GM12878 (cell line): Measurements from ENCODE around the gene SAMD4A. TPM values are rescaled to one million over a fixed set of nuclear protein-coding genes. Genes with fewer than 3 reads are reported as not detected.

Experiments used
- ATAC-seq: fragments of 200-7000 bp; cut with Tn5 transposase; 3 replicates; pipeline ENCODE4 v1.9.1; 2020; ENCODE audit warnings: mild to moderate bottlenecking, moderate library complexity
- BruUV-seq: library from RNA; stranded (reverse); fragments of 400-500 nt; replicated peaks from 2 replicates; lab custom pipeline; 2021; lab: Mats Ljungman, UMichigan
- CTCF ChIA-PET: fragments of 300-600 bp; sonication (Branson Sonifier 250); formaldehyde crosslinking; extraction: SDS; loops from one replicate; lab custom pipeline; 2021; ENCODE audit warnings: inconsistent platforms; lab: Yijun Ruan, JAX
- POLR2A ChIA-PET: fragments of 350-600 bp; formaldehyde crosslinking; extraction: SDS; loops from one replicate; lab custom pipeline; 2021; ENCODE audit warnings: inconsistent platforms; lab: Charles Lee
- RAD21 ChIA-PET: fragments of 300-600 bp; sonication (Branson Sonifier 250); formaldehyde crosslinking; loops from one replicate; lab custom pipeline; 2023; ENCODE audit warnings: antibody characterized with exemption; ENCODE audit not compliant: unreplicated experiment; lab: Charles Lee
- SMC1A ChIA-PET: fragments of 300-600 bp; sonication (Branson Sonifier 250); formaldehyde crosslinking; loops from one replicate; lab custom pipeline; 2023; ENCODE audit not compliant: unreplicated experiment, uncharacterized antibody; lab: Charles Lee
- DNase-seq: peaks from one replicate; pipeline ENCODE4 v3.0.0-alpha.2; 2011; ENCODE audit warnings: low read depth, low spot score
- FAIRE-seq: peaks from 3 replicates; lab custom pipeline; 2011; peaks lifted over from hg19 to GRCh38; lab: Jason Lieb, UNC
- H2AFZ ChIP-seq: 2 replicates; pipeline ENCODE4 v1.6.0; 2011; ENCODE audit warnings: low read depth, low read length, control low read depth; ENCODE audit not compliant: control insufficient read depth
- H3K27ac ChIP-seq: 2 replicates; pipeline ENCODE4 v1.5.1; 2011; ENCODE audit warnings: control low read depth; ENCODE audit not compliant: control insufficient read depth, insufficient read depth
- H3K27me3 ChIP-seq, 2 experiments: replicated peaks in 1 of 2; 2 replicates each; pipeline versions ENCODE4 v1.6.0 to v1.6.1; 2011; ENCODE audit warnings: low read length in 1 of 2; ENCODE audit not compliant: control insufficient read depth in 2 of 2, insufficient read depth in 2 of 2
- H3K36me3 ChIP-seq, 2 experiments: 2 replicates each; pipeline ENCODE4 v1.5.1; 2011; ENCODE audit warnings: low read length in 1 of 2; ENCODE audit not compliant: control insufficient read depth in 2 of 2, insufficient read depth in 2 of 2
- H3K4me1 ChIP-seq: 2 replicates; pipeline ENCODE4 v1.6.1; 2011; ENCODE audit warnings: mild to moderate bottlenecking, low read length, moderate library complexity, mixed read lengths; ENCODE audit not compliant: control insufficient read depth, insufficient read depth
- H3K4me2 ChIP-seq: 2 replicates; pipeline ENCODE4 v1.6.0; 2011; ENCODE audit warnings: control low read depth; ENCODE audit not compliant: control insufficient read depth, insufficient read depth
- H3K4me3 ChIP-seq: fragments of 200-600 bp; sonication (generic); 2 replicates; pipeline ENCODE4 v1.5.1; 2016
- H3K79me2 ChIP-seq: 2 replicates; pipeline ENCODE4 v1.6.0; 2011; ENCODE audit warnings: low read length; ENCODE audit not compliant: control insufficient read depth, insufficient read depth
- H3K9ac ChIP-seq: 2 replicates; pipeline ENCODE4 v1.8.0; 2011; ENCODE audit warnings: low read length, control low read depth, mixed read lengths; ENCODE audit not compliant: control insufficient read depth, insufficient read depth
- H3K9me3 ChIP-seq: replicated peaks from 3 replicates; pipeline ENCODE4 v1.5.1; 2011; ENCODE audit warnings: mild to moderate bottlenecking, low read length; ENCODE audit not compliant: control insufficient read depth, insufficient read depth
- H4K20me1 ChIP-seq: 2 replicates; pipeline ENCODE4 v1.6.0; 2011; ENCODE audit not compliant: control insufficient read depth, insufficient read depth
- IKZF2 ChIP-seq, 2 experiments: fragments of 450-650 bp; IDR thresholded peaks; 2 replicates each; pipeline ENCODE4 v1.6.1; 2017; ENCODE audit warnings: mild to moderate bottlenecking in 2 of 2, moderate library complexity in 2 of 2
- MEF2B ChIP-seq: fragments of 450-650 bp; IDR thresholded peaks from 2 replicates; pipeline ENCODE4 v1.6.1; 2018; ENCODE audit warnings: mild to moderate bottlenecking, moderate library complexity; ENCODE audit not compliant: partially characterized antibody, poor library complexity, severe bottlenecking
- NFYB ChIP-seq: IDR thresholded peaks from 2 replicates; pipeline ENCODE4 v1.6.1; 2011; ENCODE audit warnings: low read depth, mild to moderate bottlenecking, low read length, improper control_type of control experiment, moderate library complexity; ENCODE audit not compliant: insufficient read depth
- SRF ChIP-seq, 2 experiments: IDR thresholded peaks; 2 replicates each; pipeline ENCODE4 v1.6.1; 2011; ENCODE audit warnings: low read depth in 2 of 2, low read length in 2 of 2, mild to moderate bottlenecking in 1 of 2, moderate library complexity in 1 of 2
- TBL1XR1 ChIP-seq: IDR thresholded peaks from 2 replicates; pipeline ENCODE4 v1.6.1; 2012; ENCODE audit warnings: low read depth, low read length, improper control_type of control experiment
- WGBS: methylation state at CpG from one replicate; pipeline ENCODE4 v1.1.6; 2016; ENCODE audit warnings: low lambda C conversion rate; ENCODE audit not compliant: insufficient replicate concordance, insufficient coverage; ENCODE audit errors: missing lambda C conversion rate; 5-methylcytosine and 5-hydroxymethylcytosine counted together
- in situ Hi-C: fragments of 300-500 bp; cut with MboI; formaldehyde crosslinking; loops from 9 replicates; pipeline ENCODE4 v1.14.3; 2018; ENCODE audit warnings: mixed read lengths
- intact Hi-C: fragments of 100-400 bp; cut with micrococcal nuclease; formaldehyde crosslinking; loops from one replicate; pipeline ENCODE4 v1.14.2; 2022; ENCODE audit not compliant: unreplicated experiment
- polyA plus RNA-seq, 11 experiments: library from polyadenylated mRNA; depleted of rRNA in 4 of 11; unstranded in 6 of 11; stranded (reverse) in 5 of 11; fragments of >200 nt; fragmentation: Nextera tagmentation in 4 of 11; fragmentation: Illumina TruSeq in 1 of 11; extraction: Ambion mirVana in 4 of 11; extraction: Trizol in 1 of 11; gene quantifications; 1 replicate in 1 of 11; 2 replicates in 10 of 11; pipeline versions ENCODE4 v1.2.1 to v1.2.3, GENCODE V29; 2011 to 2016; ENCODE audit warnings: inconsistent platforms in 2 of 11, missing spikeins in 2 of 11, low read depth in 1 of 11
- total RNA-seq, 4 experiments: library from RNA; depleted of rRNA in 3 of 4; stranded (reverse); fragments of >200 nt in 3 of 4; fragmentation: Illumina TruSeq in 1 of 4; extraction: Trizol in 1 of 4; gene quantifications; 2 replicates each; pipeline versions ENCODE4 v1.2.1 to v1.2.3, GENCODE V29; 2013 to 2021
- TF ChIP-seq, protein P1 (sequence below): IDR thresholded peaks from 2 replicates; pipeline ENCODE4 v1.6.1; 2011; ENCODE audit warnings: low read depth, low read length, improper control_type of control experiment, borderline replicate concordance
- TF ChIP-seq, protein P2 (sequence below): fragments of 450-650 bp; formaldehyde crosslinking; IDR thresholded peaks from 2 replicates; pipeline ENCODE4 v1.4.0; 2020; ENCODE audit warnings: mild to moderate bottlenecking, moderate library complexity

SAMD4A gene
- total and polyA plus RNA-seq, 10 of the 15 experiments (the other 5 are each of a cell fraction or from before 2014, with no cell fraction given) = 0.05 to 0.56 (median 0.31) TPM

DNA sequence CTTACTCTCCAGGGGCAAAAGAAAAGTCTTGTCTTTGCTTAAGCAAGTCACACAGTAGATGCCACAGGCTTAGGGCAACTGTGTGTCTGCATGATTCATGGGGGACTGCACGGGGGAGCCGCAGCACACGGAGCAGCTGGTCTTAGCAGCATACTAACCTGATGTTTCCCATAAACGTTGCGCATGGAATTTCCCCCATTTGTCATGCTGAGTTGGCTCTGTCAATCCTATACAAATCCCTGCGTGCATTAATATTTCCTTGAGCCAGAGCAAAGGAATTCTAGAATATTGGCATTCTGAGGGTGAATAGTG, 71.2 kb downstream of the SAMD4A start (continued):
- TF ChIP-seq TBL1XR1 = no peak
- TF ChIP-seq, protein P1, sequence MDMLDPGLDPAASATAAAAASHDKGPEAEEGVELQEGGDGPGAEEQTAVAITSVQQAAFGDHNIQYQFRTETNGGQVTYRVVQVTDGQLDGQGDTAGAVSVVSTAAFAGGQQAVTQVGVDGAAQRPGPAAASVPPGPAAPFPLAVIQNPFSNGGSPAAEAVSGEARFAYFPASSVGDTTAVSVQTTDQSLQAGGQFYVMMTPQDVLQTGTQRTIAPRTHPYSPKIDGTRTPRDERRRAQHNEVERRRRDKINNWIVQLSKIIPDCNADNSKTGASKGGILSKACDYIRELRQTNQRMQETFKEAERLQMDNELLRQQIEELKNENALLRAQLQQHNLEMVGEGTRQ = no peak
- TF ChIP-seq NFYB = no peak
- TF ChIP-seq SRF (IDR thresholded peaks at IDR 0.05; ENCODE audit: low read depth in 2 of 2, low read length in 2 of 2) = no peak
- TF ChIP-seq MEF2B = no peak
- TF ChIP-seq, all 136 proteins: peak for 0

DNA sequence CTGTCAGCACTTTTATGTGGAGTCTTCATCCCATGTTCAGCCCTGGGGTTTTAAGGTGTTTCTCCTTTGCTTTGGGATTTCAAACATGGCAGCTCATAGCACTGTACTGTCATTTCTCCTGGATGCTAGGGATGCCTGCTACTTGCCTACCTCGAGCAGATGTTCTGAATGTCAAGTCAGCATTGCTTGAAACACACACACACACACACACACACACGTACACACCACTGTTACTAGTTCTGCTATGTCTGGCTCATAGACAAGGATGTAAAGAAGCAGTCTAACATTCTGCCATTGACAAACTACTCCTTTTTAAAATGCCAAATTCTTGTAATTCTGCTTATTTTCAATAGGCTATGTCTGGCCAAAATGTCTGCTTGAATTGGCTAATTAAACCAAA, 72.7 kb downstream of the SAMD4A start:
- Histone ChIP-seq H3K9me3 (no peaks in the 10 kb centered on the region), H3K4me2 (no peak overlapping the region), H3K27me3 (no peaks in the 10 kb centered on the region), H4K20me1 (no peaks in the 10 kb centered on the region), H3K79me2 (no peaks in the 10 kb centered on the region), H3K4me3 (no peak overlapping the region), H3K4me1 (no peaks in the 10 kb centered on the region), H3K9ac (no peak overlapping the region), H3K36me3 (no peaks in the 10 kb centered on the region), H2AFZ (no peak overlapping the region), H3K27ac (no peak overlapping the region)
- no TSS peak for BruUV-seq
- SMC1A ChIA-PET = interaction anchor here (1.0 to 1.4 kb wide), 2 partner anchors 8 to 75 kb away, joined by 3 to 4 read pairs; no protein-coding TSS in a partner anchor
- in situ Hi-C loops (loop anchor here (5.0 kb wide), 1 partner anchor 72 kb away; the partner anchor contains the start of gene SAMD4A), intact Hi-C loops (loop anchor here (5.0 kb wide), 1 partner anchor 133 kb away; no protein-coding TSS in a partner anchor)
- ATAC-seq (no peak), FAIRE-seq (no peak), DNase-seq (no peak)
- CTCF ChIA-PET = interaction anchor here (1.1 to 6.4 kb wide), 4 partner anchors 51 to 134 kb away, joined by 3 to 115 read pairs (median 4); partner anchors contain the start of gene SAMD4A
- TF ChIP-seq, protein P2, sequence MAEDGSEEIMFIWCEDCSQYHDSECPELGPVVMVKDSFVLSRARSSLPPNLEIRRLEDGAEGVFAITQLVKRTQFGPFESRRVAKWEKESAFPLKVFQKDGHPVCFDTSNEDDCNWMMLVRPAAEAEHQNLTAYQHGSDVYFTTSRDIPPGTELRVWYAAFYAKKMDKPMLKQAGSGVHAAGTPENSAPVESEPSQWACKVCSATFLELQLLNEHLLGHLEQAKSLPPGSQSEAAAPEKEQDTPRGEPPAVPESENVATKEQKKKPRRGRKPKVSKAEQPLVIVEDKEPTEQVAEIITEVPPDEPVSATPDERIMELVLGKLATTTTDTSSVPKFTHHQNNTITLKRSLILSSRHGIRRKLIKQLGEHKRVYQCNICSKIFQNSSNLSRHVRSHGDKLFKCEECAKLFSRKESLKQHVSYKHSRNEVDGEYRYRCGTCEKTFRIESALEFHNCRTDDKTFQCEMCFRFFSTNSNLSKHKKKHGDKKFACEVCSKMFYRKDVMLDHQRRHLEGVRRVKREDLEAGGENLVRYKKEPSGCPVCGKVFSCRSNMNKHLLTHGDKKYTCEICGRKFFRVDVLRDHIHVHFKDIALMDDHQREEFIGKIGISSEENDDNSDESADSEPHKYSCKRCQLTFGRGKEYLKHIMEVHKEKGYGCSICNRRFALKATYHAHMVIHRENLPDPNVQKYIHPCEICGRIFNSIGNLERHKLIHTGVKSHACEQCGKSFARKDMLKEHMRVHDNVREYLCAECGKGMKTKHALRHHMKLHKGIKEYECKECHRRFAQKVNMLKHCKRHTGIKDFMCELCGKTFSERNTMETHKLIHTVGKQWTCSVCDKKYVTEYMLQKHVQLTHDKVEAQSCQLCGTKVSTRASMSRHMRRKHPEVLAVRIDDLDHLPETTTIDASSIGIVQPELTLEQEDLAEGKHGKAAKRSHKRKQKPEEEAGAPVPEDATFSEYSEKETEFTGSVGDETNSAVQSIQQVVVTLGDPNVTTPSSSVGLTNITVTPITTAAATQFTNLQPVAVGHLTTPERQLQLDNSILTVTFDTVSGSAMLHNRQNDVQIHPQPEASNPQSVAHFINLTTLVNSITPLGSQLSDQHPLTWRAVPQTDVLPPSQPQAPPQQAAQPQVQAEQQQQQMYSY (CRISPR knock-in tag) = no peak
- TF ChIP-seq IKZF2 (IDR thresholded peaks at IDR 0.05) = no peak
- TF ChIP-seq TBL1XR1 = no peak
- RAD21 ChIA-PET = interaction anchor here (1.1 kb wide), 1 partner anchor 74 kb away, joined by 3 read pairs; no protein-coding TSS in a partner anchor
- 12% methylated on average over 2 of the region's 2 CpGs for WGBS
- POLR2A ChIA-PET = no interaction called here
